Cardiac fibroblast (primary cell): ENCODE data around the gene SNX2.

ENCODE experiments used
- DNase-seq, 2 donors: peaks; one replicate each; pipeline versions ENCODE4 v3.0.0 to v3.0.0-alpha.2; 2010; ENCODE audit warnings: low read depth in 2 of 2
- H3K4me3 ChIP-seq, 2 donors: replicated peaks in 1 of 2; 1 replicate in 1 of 2; 2 replicates in 1 of 2; pipeline ENCODE4 v1.5.1; 2011; ENCODE audit warnings: low read depth in 2 of 2, low read length in 2 of 2, mild to moderate bottlenecking in 2 of 2, moderate library complexity in 1 of 2
- TF ChIP-seq, protein P1 (sequence below): IDR thresholded peaks from one replicate; pipeline ENCODE4 v1.5.1; 2011; ENCODE audit warnings: low read depth, mild to moderate bottlenecking, low read length, inconsistent platforms

The SNX2 gene

DNA sequence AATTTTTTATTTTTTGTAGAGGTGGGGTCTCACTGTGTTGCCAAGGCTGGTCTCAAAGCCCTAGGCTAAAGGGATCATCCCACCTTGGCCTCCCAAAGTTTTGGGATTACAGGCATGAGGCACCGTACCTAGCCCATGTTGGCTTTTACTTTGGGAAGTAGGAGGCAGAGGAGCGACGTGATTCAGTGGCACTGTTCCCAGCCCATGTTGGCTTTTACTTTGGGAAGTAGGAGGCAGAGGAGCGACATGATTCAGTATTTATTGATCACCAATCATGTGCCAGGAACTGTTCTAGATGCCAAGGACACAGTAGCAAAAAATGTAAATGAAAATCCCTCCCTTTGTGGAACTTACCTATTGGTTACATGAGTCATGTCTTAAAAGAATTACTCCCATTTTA is 88.8 kb downstream of the SNX2 start:
- DNase-seq = no peak
- no peak overlapping the region for H3K4me3 ChIP-seq
- TF ChIP-seq, protein P1, sequence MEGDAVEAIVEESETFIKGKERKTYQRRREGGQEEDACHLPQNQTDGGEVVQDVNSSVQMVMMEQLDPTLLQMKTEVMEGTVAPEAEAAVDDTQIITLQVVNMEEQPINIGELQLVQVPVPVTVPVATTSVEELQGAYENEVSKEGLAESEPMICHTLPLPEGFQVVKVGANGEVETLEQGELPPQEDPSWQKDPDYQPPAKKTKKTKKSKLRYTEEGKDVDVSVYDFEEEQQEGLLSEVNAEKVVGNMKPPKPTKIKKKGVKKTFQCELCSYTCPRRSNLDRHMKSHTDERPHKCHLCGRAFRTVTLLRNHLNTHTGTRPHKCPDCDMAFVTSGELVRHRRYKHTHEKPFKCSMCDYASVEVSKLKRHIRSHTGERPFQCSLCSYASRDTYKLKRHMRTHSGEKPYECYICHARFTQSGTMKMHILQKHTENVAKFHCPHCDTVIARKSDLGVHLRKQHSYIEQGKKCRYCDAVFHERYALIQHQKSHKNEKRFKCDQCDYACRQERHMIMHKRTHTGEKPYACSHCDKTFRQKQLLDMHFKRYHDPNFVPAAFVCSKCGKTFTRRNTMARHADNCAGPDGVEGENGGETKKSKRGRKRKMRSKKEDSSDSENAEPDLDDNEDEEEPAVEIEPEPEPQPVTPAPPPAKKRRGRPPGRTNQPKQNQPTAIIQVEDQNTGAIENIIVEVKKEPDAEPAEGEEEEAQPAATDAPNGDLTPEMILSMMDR = no peak

DNA sequence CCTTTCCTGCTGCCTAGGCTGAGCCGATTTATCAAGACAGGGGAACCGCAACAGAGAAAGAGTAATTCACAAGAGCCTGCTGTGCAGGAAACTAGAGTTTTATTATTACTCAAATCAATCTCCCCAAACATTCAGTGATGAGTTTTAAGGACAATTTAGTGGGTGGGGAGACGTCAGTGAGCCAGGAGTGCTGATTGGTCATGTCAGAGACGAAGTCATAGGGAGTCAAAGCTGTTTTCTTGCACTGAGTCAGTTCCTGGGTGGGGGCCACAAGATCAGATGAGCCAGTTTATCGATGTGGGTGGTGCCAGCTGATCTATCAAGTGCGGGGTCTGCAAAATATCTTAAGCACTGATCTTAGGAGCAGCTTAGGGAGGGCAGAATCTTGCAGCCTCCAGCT is 89.5 kb downstream of the SNX2 start:
- TF ChIP-seq, protein P1 = no peak
- peak in 1 of 2 donors; percentile 8 for DNase-seq
- H3K4me3 ChIP-seq = no peak overlapping the region

DNA sequence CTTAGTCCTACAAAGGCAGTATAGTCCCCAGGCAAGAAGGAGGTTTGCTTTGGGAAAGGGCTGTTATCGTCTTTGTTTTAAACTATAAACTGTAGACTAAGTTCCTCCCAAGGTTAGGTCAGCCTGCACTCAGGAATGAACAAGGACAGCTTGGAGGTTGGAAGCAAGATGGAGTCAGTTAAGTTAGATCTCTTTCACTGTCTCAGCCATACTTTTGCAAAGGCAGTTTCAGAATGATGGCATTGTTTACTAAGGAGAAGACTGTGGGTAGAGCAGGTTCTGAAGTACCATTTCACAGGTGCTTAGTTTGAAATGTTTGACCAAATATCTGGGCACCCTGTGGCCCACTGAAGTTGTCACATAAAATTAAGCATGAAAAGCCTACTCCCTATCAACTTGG is 90.0 kb downstream of the SNX2 start:
- TF ChIP-seq, protein P1 = no peak
- no peak for DNase-seq
- no peak overlapping the region for H3K4me3 ChIP-seq

DNA sequence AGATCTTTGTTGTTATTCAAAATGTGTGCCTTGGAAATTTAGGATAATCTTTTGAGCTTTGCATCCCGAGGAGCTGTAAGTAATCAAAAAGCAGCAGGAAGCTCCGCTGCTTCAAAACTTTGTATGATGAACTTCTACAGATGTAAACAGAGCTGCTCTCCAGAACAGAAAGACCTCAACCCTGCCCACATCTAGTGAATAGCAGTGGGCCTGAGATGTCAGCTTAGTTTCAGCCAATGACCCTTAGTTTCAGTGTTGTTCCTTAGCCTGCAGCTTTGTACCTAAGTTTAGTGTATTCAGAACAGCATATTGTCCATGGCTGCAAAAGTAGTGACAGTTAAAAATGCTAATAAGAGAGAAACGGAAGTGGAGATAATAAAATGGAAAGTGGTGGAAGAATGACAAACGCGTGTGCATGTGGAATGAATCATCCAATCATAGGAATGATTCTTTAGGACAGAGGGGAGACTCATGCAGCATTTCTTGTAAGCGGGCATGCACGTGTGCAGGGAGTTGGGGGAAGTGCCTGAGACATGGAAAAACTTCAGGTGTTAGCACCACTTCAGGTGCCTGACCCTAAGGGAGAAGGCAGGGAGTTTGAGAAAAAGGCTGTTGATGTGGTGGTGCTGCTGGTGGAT is 95.5 kb downstream of the SNX2 start:
- DNase-seq = peak; percentile 43 to 48
- no peak overlapping the region for H3K4me3 ChIP-seq
- TF ChIP-seq, protein P1 = no peak

DNA sequence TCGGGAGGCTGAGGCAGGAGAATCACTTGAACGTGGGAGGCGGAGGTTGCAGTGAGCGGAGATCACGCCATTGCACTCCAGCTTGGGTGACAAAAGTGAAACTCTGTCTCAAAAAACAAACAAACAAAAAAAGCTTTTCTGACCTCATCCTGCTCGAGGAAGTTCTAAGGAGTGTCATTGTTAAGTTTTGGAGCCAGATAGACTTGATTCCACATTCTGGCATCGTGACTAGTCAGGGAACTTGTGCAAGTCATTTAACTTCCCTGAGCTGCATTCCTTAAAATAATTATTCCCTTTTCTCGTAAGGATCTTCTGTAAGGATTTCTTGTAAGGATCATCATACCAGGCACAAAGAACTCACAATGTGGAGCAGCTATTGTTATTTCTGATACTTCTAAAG is 96.8 kb downstream of the SNX2 start:
- peak in 1 of 2 donors; percentile 53 for DNase-seq
- H3K4me3 ChIP-seq = no peak overlapping the region
- TF ChIP-seq, protein P1 = no peak

DNA sequence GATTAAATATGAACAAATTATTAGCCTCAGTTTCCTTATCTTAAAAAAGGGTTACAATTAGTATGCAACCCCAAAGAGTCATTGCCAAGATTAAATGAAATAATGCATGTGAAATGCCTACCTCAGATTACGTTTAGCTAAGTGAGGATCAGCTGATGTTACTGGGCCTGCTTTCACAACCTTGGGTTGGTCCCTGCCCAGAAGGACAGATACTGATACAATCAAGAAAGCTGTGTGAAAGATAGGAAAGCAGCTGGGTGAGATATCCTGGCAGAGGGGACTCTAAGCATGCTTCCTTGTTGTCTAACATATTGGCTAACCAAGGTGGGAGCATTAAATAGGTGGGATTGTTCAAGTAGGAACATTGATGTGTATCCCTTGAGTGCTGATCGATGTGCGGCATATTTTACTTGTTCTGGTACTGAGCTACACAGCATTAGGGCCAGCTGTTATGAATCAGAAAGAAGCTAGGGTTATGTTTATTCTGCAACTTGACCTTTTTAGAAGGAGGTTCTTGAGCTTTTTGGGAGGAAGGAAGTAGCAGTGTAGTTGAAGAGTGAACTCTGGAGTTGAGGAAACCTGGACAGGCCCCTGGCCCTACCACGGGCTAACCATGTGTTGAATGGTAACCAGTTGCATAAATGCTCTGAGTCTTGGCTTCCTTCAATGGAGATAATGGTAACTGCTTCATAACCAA is 99.4 kb downstream of the SNX2 start:
- no peak overlapping the region for H3K4me3 ChIP-seq
- DNase-seq = no peak
- TF ChIP-seq, protein P1 = no peak
